ENCODE measurements around the gene SNAP47.

SNAP47 gene

GRCh38 chr1:227726318-227726717, 8.9 kb upstream of the SNAP47 start:
- H3K4me1 ChIP-seq (ENCODE audit: control insufficient read depth, insufficient read depth, low read length): peaks cover 6% of the 10 kb centered on the region
- H3K9me3 ChIP-seq (ENCODE audit: control insufficient read depth, insufficient read depth, low read length): peaks cover 27% of the 10 kb centered on the region
- no peak overlapping the region for H3K27ac ChIP-seq (ENCODE audit: low read depth, low read length)
- H3K27me3 ChIP-seq (ENCODE audit: control insufficient read depth, insufficient read depth, low read length): no peaks in the 10 kb centered on the region
- peaks cover 5% of the 10 kb centered on the region; the same call in 1 of the 2 replicates for H3K36me3 ChIP-seq (ENCODE audit: control insufficient read depth, insufficient read depth, low read length)
- no peak overlapping the region for H3K9ac ChIP-seq (ENCODE audit: low read depth, low read length)
- H3K4me3 ChIP-seq (ENCODE audit: low read depth, low read length): no peak overlapping the region

- Histone ChIP-seq H3K9ac (ENCODE audit: low read depth, low read length) (no peak overlapping the region), H3K4me1 (ENCODE audit: control insufficient read depth, insufficient read depth, low read length) (peaks cover 6% of the 10 kb centered on the region), H3K9me3 (ENCODE audit: control insufficient read depth, insufficient read depth, low read length) (peaks cover 20% of the 10 kb centered on the region), H3K36me3 (ENCODE audit: control insufficient read depth, insufficient read depth, low read length) (peaks cover 12% of the 10 kb centered on the region), H3K4me3 (ENCODE audit: low read depth, low read length) (no peak overlapping the region), H3K27ac (ENCODE audit: low read depth, low read length) (no peak overlapping the region), H3K27me3 (ENCODE audit: control insufficient read depth, insufficient read depth, low read length) (no peaks in the 10 kb centered on the region)
These were observed 8.2 kb upstream of the SNAP47 start for GRCh38 chr1:227726924-227727599.

GRCh38 chr1:227728059-227728891, 7.0 kb upstream of the SNAP47 start:
- Histone ChIP-seq H3K4me1 (ENCODE audit: control insufficient read depth, insufficient read depth, low read length) (peaks cover 6% of the 10 kb centered on the region), H3K9ac (ENCODE audit: low read depth, low read length) (peak overlapping the region; percentile 57), H3K9me3 (ENCODE audit: control insufficient read depth, insufficient read depth, low read length) (peaks cover 14% of the 10 kb centered on the region), H3K36me3 (ENCODE audit: control insufficient read depth, insufficient read depth, low read length) (peaks cover 25% of the 10 kb centered on the region), H3K27me3 (ENCODE audit: control insufficient read depth, insufficient read depth, low read length) (no peaks in the 10 kb centered on the region), H3K27ac (ENCODE audit: low read depth, low read length) (peak overlapping the region; percentile 64), H3K4me3 (ENCODE audit: low read depth, low read length) (peak overlapping the region; percentile 77)

GRCh38 chr1:227728892-227729143, 6.4 kb upstream of the SNAP47 start:
- Histone ChIP-seq H3K9ac (ENCODE audit: low read depth, low read length) (peak overlapping the region; percentile 57), H3K4me1 (ENCODE audit: control insufficient read depth, insufficient read depth, low read length) (peaks cover 6% of the 10 kb centered on the region), H3K27ac (ENCODE audit: low read depth, low read length) (no peak overlapping the region)

GRCh38 chr1:227729144-227729880, 5.9 kb upstream of the SNAP47 start:
- no peak overlapping the region for H3K9ac ChIP-seq (ENCODE audit: low read depth, low read length)
- peaks cover 4% of the 10 kb centered on the region for H3K9me3 ChIP-seq (ENCODE audit: control insufficient read depth, insufficient read depth, low read length)
- peaks cover 6% of the 10 kb centered on the region for H3K4me1 ChIP-seq (ENCODE audit: control insufficient read depth, insufficient read depth, low read length)
- peak overlapping the region; percentile 77 for H3K4me3 ChIP-seq (ENCODE audit: low read depth, low read length)
- no peak overlapping the region for H3K27ac ChIP-seq (ENCODE audit: low read depth, low read length)
- no peaks in the 10 kb centered on the region for H3K27me3 ChIP-seq (ENCODE audit: control insufficient read depth, insufficient read depth, low read length)
- H3K36me3 ChIP-seq (ENCODE audit: control insufficient read depth, insufficient read depth, low read length): peaks cover 30% of the 10 kb centered on the region

More at GRCh38 chr1:227728892-227729143, 6.4 kb upstream of the SNAP47 start:
- Histone ChIP-seq H3K27me3 (ENCODE audit: control insufficient read depth, insufficient read depth, low read length) (no peaks in the 10 kb centered on the region), H3K9me3 (ENCODE audit: control insufficient read depth, insufficient read depth, low read length) (peaks cover 9% of the 10 kb centered on the region), H3K4me3 (ENCODE audit: low read depth, low read length) (peak overlapping the region; percentile 77), H3K36me3 (ENCODE audit: control insufficient read depth, insufficient read depth, low read length) (peaks cover 30% of the 10 kb centered on the region)

- Histone ChIP-seq H3K9ac (ENCODE audit: low read depth, low read length) (no peak overlapping the region), H3K27ac (ENCODE audit: low read depth, low read length) (peak overlapping the region; percentile 42), H3K36me3 (ENCODE audit: control insufficient read depth, insufficient read depth, low read length) (peaks cover 30% of the 10 kb centered on the region), H3K9me3 (ENCODE audit: control insufficient read depth, insufficient read depth, low read length) (no peaks in the 10 kb centered on the region; the same call in 1 of the 2 replicates), H3K4me3 (ENCODE audit: low read depth, low read length) (no peak overlapping the region), H3K4me1 (ENCODE audit: control insufficient read depth, insufficient read depth, low read length) (peaks cover 6% of the 10 kb centered on the region), H3K27me3 (ENCODE audit: control insufficient read depth, insufficient read depth, low read length) (no peaks in the 10 kb centered on the region)
These were observed 5.2 kb upstream of the SNAP47 start for GRCh38 chr1:227729881-227730629.

- peak overlapping the region; percentile 42 for H3K27ac ChIP-seq (ENCODE audit: low read depth, low read length)
- no peak overlapping the region for H3K9ac ChIP-seq (ENCODE audit: low read depth, low read length)
- peaks cover 30% of the 10 kb centered on the region for H3K36me3 ChIP-seq (ENCODE audit: control insufficient read depth, insufficient read depth, low read length)
- peaks cover 6% of the 10 kb centered on the region for H3K4me1 ChIP-seq (ENCODE audit: control insufficient read depth, insufficient read depth, low read length)
- no peaks in the 10 kb centered on the region for H3K9me3 ChIP-seq (ENCODE audit: control insufficient read depth, insufficient read depth, low read length)
- H3K27me3 ChIP-seq (ENCODE audit: control insufficient read depth, insufficient read depth, low read length): no peaks in the 10 kb centered on the region
- no peak overlapping the region for H3K4me3 ChIP-seq (ENCODE audit: low read depth, low read length)
These were observed 4.5 kb upstream of the SNAP47 start for GRCh38 chr1:227730630-227731151.

GRCh38 chr1:227731241-227731677, 4.0 kb upstream of the SNAP47 start:
- Histone ChIP-seq H3K4me3 (ENCODE audit: low read depth, low read length) (no peak overlapping the region), H3K9ac (ENCODE audit: low read depth, low read length) (no peak overlapping the region), H3K4me1 (ENCODE audit: control insufficient read depth, insufficient read depth, low read length) (peaks cover 6% of the 10 kb centered on the region), H3K27ac (ENCODE audit: low read depth, low read length) (no peak overlapping the region), H3K9me3 (ENCODE audit: control insufficient read depth, insufficient read depth, low read length) (no peaks in the 10 kb centered on the region), H3K27me3 (ENCODE audit: control insufficient read depth, insufficient read depth, low read length) (no peaks in the 10 kb centered on the region), H3K36me3 (ENCODE audit: control insufficient read depth, insufficient read depth, low read length) (peaks cover 30% of the 10 kb centered on the region)

GRCh38 chr1:227731696-227732585, 3.3 kb upstream of the SNAP47 start:
- Histone ChIP-seq H3K36me3 (ENCODE audit: control insufficient read depth, insufficient read depth, low read length) (peaks cover 30% of the 10 kb centered on the region), H3K9me3 (ENCODE audit: control insufficient read depth, insufficient read depth, low read length) (no peaks in the 10 kb centered on the region), H3K27ac (ENCODE audit: low read depth, low read length) (no peak overlapping the region), H3K4me1 (ENCODE audit: control insufficient read depth, insufficient read depth, low read length) (peaks cover 6% of the 10 kb centered on the region), H3K4me3 (ENCODE audit: low read depth, low read length) (no peak overlapping the region), H3K9ac (ENCODE audit: low read depth, low read length) (no peak overlapping the region), H3K27me3 (ENCODE audit: control insufficient read depth, insufficient read depth, low read length) (no peaks in the 10 kb centered on the region)
